ENCODE data around the gene UBE2QL1.

Gene UBE2QL1

DNA sequence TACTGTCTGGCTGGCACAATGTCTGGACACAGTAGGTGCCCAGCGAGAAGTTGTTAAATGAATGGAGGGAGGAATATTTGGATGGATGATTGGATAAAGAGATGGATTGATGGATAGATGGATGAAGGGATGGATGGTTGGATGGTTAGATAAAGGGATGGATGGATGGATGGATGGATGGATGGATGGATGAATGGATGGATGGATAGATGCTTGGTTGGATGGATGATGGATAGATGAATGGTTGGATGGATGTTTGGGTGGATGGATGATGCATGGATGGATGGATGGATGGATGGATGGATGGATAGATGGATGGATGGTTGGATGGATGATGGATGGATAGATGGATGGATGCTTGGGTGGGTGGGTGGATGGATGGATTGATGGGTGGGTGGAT is 90.4 kb downstream of the UBE2QL1 start:
- no peak for DNase-seq (ENCODE audit: low read depth)

GRCh38 chr5:6540111-6540827 is 91.6 kb downstream of the UBE2QL1 start:
- DNase-seq (ENCODE audit: low read depth), result no peak

GRCh38 chr5:6541256-6542013 is 92.8 kb downstream of the UBE2QL1 start:
- no peak for DNase-seq (ENCODE audit: low read depth)

DNA sequence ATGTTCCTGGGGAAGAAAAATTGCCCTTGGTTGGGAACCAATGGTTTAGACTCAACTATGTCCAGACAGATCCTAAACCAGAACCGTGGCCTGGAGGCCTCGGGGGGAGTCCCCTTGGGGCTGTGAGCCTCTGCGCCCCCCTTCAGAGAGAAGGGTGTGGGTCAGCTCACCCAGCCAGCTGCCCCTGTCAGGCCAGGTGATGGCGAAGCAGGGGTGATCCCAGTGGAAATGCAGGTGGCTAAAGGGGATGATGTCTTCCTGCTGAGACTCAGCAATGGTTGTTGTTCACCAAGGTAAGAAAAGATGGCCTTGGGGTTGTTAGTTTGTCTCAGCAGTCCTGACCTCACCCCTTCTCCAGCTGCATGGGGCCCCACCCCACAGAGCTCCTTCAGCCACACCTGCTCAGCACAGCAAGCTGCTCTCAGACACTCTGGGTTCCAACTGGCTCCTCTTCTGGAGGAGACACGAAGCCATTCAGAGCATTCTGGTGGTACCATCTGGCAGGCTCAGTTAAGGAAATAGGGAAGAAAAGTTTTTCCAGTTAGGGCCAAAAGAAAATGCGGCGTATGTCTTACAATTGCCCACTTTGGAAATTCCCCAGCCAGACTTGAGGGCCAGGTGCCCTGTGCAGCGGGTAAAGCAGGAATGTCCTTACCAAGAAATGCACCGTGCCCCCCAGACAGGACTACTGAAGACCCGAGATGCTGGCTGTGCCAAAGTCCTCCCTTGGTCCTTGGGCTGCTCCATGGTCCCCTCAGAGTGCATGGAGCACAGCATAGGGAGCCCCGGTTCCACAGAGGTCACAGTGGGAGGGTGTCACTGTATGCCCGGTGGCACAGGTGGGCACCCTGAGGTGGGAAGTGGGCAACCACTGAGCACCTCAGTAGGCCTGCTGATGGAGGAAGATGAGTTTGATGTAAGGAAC is 94.0 kb downstream of the UBE2QL1 start:
- DNase-seq (ENCODE audit: low read depth), result no peak

- no peak for DNase-seq (ENCODE audit: low read depth)
Observed at GRCh38 chr5:6543346-6543730, 94.7 kb downstream of the UBE2QL1 start.

- no peak for DNase-seq (ENCODE audit: low read depth)
Observed at GRCh38 chr5:6543830-6544560, 95.3 kb downstream of the UBE2QL1 start.

Measured in activated T-cell treated with anti-CD3 and anti-CD28 coated beads for 1 hour (primary cell).